ENCODE measurements around the gene LRP6. TPM values are rescaled to one million over a fixed set of nuclear protein-coding genes. Genes with fewer than 3 reads are reported as not detected.

The LRP6 gene
- total RNA-seq, 1 experiment from 2014 or later: 72.8 TPM

DNA sequence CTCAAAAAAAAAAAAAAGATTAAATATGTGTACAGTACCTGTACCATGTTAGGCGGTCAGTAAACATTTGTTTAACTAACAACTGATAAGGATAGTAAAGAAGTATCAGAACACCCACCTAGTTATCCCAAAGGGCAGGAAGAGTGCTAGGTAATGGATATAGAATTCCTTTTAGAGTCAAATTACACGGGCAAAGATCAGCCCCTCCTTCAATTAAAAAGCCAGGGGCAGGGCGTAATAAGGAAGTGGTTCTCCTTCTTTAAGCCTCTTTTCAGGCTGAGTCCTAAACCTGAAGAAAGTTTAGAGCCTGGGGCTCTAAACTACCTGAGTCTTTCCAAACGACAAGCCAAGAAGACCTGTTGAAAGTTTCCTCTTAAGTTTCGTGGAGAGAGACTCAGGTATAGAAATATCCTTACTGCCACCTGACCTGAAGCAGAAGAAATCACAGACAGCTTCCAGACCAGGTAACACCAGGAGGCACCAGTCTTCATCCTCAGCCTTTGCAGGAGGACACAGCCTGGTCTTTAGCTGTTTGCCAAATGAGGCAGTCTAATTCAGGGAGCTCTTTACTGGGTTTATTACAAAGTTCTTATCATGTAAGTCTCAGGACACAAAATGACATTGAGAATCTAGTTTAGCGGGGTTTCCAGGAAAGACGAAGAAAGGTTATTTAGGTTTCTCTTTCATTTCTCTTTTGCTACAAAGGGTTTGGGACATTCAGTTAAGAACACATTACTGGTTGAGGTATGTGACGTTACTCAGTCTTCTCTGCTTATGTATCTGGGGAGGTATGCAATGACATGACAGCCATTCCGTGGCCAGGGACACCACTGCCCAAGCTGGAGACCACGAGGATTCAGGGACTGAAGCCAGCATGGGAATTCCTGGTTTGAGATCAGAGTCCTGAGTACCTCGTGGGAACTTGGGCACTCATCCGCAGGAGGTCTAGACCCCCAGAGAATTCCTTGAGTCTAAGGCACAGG is 195.9 kb downstream of the LRP6 start, which contains the start of gene BCL2L14:
TSS of gene BCL2L14 (plus strand) at position 266 of the 983 bp plus-strand sequence. CDS start 8,367 bp downstream, outside the sequence.
- Mint-ChIP-seq H3K27ac (no peak within 1 kb of the TSS; the same call in 1 of the 2 replicates), H3K27me3 (ENCODE audit: low read depth) (no peaks in the 10 kb centered on the region)
- CTCF ChIA-PET: interaction anchor here (0.9 to 1.6 kb wide), 6 partner anchors 11 to 279 kb away, joined by 3 to 6 read pairs (median 4); partner anchors contain the start of gene MANSC1

DNA sequence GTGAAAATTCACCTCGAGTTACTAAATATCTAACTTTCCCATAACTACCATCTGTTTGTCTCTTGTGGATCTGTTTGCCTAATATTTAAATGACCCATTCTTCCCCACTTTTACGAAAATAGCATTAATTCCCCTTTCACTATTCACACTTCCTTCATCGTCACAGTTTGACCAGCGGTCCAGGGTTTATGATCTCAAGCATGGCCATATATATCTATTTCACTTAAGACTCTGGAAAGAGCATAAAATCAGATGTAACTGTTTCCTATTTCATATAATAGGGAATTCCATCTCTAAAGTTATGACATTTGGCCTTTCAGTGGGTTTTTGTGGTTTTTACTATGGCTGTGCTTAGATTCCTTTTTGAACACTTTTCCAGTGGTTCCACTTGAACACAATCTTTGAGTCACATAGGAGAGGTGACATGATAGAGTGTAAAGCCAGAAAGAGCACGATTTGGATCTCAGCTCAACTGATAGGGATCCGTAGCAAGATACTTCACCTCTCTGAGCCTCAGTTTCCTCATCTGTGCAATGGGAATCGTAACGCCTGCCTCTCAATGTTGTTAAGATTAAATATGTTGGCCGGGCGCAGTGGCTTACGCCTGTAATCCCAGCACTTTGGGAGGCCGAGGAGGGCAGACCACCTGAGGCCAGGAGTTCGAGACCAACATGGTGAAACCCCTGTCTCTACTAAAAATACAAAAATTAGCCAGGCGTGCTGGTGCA is 196.9 kb downstream of the LRP6 start:
- no peaks in the 10 kb centered on the region for H3K27me3 Mint-ChIP-seq (ENCODE audit: low read depth)
- no peak overlapping the region; the same call in 1 of the 2 replicates for H3K27ac Mint-ChIP-seq
- H3K36me3 Mint-ChIP-seq: no peaks in the 10 kb centered on the region
- peaks cover 30% of the 10 kb centered on the region for H3K4me1 Mint-ChIP-seq
- ATAC-seq (no peak), DNase-seq (ENCODE audit: low spot score) (no peak)
- H3K9me3 Mint-ChIP-seq: no peaks in the 10 kb centered on the region
- ChIA-PET CTCF (no interaction called here), POLR2A (interaction anchor here (0.7 kb wide), 1 partner anchor 898 kb away, joined by 3 read pairs; no protein-coding TSS in a partner anchor)
- no peak overlapping the region for H3K4me3 Mint-ChIP-seq
- TF ChIP-seq RELA (CRISPR knock-in tag; IDR thresholded peaks at IDR 0.05; ENCODE audit: borderline replicate concordance): no peak
- TF ChIP-seq ZNF396 (CRISPR knock-in tag; IDR thresholded peaks at IDR 0.05; ENCODE audit: borderline replicate concordance): no peak
- TF ChIP-seq, protein P1, sequence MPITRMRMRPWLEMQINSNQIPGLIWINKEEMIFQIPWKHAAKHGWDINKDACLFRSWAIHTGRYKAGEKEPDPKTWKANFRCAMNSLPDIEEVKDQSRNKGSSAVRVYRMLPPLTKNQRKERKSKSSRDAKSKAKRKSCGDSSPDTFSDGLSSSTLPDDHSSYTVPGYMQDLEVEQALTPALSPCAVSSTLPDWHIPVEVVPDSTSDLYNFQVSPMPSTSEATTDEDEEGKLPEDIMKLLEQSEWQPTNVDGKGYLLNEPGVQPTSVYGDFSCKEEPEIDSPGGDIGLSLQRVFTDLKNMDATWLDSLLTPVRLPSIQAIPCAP (CRISPR knock-in tag; IDR thresholded peaks at IDR 0.05): no peak
- TF ChIP-seq, protein P2, sequence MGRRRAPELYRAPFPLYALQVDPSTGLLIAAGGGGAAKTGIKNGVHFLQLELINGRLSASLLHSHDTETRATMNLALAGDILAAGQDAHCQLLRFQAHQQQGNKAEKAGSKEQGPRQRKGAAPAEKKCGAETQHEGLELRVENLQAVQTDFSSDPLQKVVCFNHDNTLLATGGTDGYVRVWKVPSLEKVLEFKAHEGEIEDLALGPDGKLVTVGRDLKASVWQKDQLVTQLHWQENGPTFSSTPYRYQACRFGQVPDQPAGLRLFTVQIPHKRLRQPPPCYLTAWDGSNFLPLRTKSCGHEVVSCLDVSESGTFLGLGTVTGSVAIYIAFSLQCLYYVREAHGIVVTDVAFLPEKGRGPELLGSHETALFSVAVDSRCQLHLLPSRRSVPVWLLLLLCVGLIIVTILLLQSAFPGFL (CRISPR knock-in tag; IDR thresholded peaks at IDR 0.05; ENCODE audit: borderline replicate concordance): no peak
- TF ChIP-seq NFE2L1 (CRISPR knock-in tag; IDR thresholded peaks at IDR 0.05): no peak
- TF ChIP-seq OVOL2 (CRISPR knock-in tag; IDR thresholded peaks at IDR 0.05; ENCODE audit: borderline replicate concordance): no peak
- TF ChIP-seq, protein P3, sequence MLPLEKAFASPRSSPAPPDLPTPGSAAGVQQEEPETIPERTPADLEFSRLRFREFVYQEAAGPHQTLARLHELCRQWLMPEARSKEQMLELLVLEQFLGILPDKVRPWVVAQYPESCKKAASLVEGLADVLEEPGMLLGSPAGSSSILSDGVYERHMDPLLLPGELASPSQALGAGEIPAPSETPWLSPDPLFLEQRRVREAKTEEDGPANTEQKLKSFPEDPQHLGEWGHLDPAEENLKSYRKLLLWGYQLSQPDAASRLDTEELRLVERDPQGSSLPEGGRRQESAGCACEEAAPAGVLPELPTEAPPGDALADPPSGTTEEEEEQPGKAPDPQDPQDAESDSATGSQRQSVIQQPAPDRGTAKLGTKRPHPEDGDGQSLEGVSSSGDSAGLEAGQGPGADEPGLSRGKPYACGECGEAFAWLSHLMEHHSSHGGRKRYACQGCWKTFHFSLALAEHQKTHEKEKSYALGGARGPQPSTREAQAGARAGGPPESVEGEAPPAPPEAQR (CRISPR knock-in tag; IDR thresholded peaks at IDR 0.05): no peak
- TF ChIP-seq MXD4 (CRISPR knock-in tag; IDR thresholded peaks at IDR 0.05; ENCODE audit: borderline replicate concordance): no peak
- no peak for TF ChIP-seq JAZF1 (CRISPR knock-in tag; IDR thresholded peaks at IDR 0.05)
- no peak for TF ChIP-seq CBFB (CRISPR knock-in tag; IDR thresholded peaks at IDR 0.05; ENCODE audit: low read depth)
- TF ChIP-seq, protein P4, sequence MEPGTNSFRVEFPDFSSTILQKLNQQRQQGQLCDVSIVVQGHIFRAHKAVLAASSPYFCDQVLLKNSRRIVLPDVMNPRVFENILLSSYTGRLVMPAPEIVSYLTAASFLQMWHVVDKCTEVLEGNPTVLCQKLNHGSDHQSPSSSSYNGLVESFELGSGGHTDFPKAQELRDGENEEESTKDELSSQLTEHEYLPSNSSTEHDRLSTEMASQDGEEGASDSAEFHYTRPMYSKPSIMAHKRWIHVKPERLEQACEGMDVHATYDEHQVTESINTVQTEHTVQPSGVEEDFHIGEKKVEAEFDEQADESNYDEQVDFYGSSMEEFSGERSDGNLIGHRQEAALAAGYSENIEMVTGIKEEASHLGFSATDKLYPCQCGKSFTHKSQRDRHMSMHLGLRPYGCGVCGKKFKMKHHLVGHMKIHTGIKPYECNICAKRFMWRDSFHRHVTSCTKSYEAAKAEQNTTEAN (CRISPR knock-in tag; IDR thresholded peaks at IDR 0.05): no peak
- no peak for TF ChIP-seq GTF2I (CRISPR knock-in tag; conservative IDR thresholded peaks at IDR 0.05)

More for the DNA sequence above, 195.9 kb downstream of the LRP6 start, which contains the start of gene BCL2L14:
- Mint-ChIP-seq H3K36me3 (no peaks in the 10 kb centered on the region), H3K4me1 (peaks cover 33% of the 10 kb centered on the region), H3K9me3 (no peaks in the 10 kb centered on the region), H3K4me3 (no peak within 1 kb of the TSS; the same call in 1 of the 2 replicates)
- POLR2A ChIA-PET: no interaction called here
- TF ChIP-seq, protein P5, sequence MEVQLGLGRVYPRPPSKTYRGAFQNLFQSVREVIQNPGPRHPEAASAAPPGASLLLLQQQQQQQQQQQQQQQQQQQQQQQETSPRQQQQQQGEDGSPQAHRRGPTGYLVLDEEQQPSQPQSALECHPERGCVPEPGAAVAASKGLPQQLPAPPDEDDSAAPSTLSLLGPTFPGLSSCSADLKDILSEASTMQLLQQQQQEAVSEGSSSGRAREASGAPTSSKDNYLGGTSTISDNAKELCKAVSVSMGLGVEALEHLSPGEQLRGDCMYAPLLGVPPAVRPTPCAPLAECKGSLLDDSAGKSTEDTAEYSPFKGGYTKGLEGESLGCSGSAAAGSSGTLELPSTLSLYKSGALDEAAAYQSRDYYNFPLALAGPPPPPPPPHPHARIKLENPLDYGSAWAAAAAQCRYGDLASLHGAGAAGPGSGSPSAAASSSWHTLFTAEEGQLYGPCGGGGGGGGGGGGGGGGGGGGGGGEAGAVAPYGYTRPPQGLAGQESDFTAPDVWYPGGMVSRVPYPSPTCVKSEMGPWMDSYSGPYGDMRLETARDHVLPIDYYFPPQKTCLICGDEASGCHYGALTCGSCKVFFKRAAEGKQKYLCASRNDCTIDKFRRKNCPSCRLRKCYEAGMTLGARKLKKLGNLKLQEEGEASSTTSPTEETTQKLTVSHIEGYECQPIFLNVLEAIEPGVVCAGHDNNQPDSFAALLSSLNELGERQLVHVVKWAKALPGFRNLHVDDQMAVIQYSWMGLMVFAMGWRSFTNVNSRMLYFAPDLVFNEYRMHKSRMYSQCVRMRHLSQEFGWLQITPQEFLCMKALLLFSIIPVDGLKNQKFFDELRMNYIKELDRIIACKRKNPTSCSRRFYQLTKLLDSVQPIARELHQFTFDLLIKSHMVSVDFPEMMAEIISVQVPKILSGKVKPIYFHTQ (CRISPR knock-in tag; IDR thresholded peaks at IDR 0.05): no peak
- TF ChIP-seq RORB (CRISPR knock-in tag; IDR thresholded peaks at IDR 0.05) (no peak), SMAD3 (CRISPR knock-in tag; IDR thresholded peaks at IDR 0.05; ENCODE audit: borderline replicate concordance) (no peak), ETV6 (CRISPR knock-in tag; IDR thresholded peaks at IDR 0.05) (no peak), ELF4 (CRISPR knock-in tag; IDR thresholded peaks at IDR 0.05; ENCODE audit: low read depth) (no peak)
- TF ChIP-seq, protein P6, sequence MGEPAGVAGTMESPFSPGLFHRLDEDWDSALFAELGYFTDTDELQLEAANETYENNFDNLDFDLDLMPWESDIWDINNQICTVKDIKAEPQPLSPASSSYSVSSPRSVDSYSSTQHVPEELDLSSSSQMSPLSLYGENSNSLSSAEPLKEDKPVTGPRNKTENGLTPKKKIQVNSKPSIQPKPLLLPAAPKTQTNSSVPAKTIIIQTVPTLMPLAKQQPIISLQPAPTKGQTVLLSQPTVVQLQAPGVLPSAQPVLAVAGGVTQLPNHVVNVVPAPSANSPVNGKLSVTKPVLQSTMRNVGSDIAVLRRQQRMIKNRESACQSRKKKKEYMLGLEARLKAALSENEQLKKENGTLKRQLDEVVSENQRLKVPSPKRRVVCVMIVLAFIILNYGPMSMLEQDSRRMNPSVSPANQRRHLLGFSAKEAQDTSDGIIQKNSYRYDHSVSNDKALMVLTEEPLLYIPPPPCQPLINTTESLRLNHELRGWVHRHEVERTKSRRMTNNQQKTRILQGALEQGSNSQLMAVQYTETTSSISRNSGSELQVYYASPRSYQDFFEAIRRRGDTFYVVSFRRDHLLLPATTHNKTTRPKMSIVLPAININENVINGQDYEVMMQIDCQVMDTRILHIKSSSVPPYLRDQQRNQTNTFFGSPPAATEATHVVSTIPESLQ (CRISPR knock-in tag; IDR thresholded peaks at IDR 0.05): no peak
- TF ChIP-seq, protein P7, sequence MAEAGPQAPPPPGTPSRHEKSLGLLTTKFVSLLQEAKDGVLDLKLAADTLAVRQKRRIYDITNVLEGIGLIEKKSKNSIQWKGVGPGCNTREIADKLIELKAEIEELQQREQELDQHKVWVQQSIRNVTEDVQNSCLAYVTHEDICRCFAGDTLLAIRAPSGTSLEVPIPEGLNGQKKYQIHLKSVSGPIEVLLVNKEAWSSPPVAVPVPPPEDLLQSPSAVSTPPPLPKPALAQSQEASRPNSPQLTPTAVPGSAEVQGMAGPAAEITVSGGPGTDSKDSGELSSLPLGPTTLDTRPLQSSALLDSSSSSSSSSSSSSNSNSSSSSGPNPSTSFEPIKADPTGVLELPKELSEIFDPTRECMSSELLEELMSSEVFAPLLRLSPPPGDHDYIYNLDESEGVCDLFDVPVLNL (CRISPR knock-in tag; IDR thresholded peaks at IDR 0.05; ENCODE audit: borderline replicate concordance, low read depth): no peak
- DNase-seq (ENCODE audit: low spot score): no peak
- peak; percentile 62 for ATAC-seq

Data from WTC11 (cell line).